SH-SY5Y (cell line): ENCODE measurements around the gene LHX1.

Experiments used
- GATA2 ChIP-seq: IDR thresholded peaks from 2 replicates; pipeline ENCODE4 v1.6.1; 2011; ENCODE audit warnings: mild to moderate bottlenecking, low read depth, low read length
- GATA3 ChIP-seq: IDR thresholded peaks from 2 replicates; pipeline ENCODE4 v1.6.1; 2011; ENCODE audit warnings: low read depth, mild to moderate bottlenecking, low read length, moderate library complexity

- TF ChIP-seq GATA2 (no peak), GATA3 (no peak)
These were observed 35.6 kb downstream of the LHX1 start for GRCh38 chr17:36972905-36973304.
